DMS114 treated with DMSO at 0.1 percent for 48 hours (cell line): ENCODE measurements around the gene CCL26.
"Not testable (repeated sequence)": the region's sequence is repeated elsewhere in the genome, so short reads cannot be mapped to it uniquely, and the experiment has no call there.

Source experiments
- DNase-seq: peaks from one replicate; lab custom pipeline; 2025; ENCODE audit not compliant: unreplicated experiment; lab: John Stamatoyannopoulos, UW

Gene CCL26

DNA sequence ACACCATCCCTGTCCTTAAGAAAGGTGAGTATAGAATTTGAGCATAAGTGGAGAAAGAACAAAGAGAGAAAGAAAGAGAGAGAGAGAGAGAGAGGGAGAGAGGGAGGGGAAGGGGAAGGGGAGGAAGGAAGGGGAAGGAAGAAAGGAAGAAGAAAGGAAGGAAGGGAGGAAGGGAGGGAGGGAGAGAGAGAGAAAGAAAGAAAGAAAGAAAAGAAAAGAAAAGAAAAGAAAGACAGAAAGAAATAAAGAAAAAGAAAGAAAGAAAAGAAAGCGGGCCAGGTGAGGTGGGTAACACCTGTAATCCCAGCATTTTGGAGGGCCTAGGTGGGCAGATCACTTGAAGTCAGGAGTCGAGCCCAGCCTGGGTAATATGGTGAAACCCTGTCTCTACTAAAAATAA lies 21.7 kb upstream of the CCL26 start:
- DNase-seq: no peak

- not testable (repeated sequence) for DNase-seq
These were observed 20.6 kb upstream of the CCL26 start for GRCh38 chr7:75792567-75792966.

DNA sequence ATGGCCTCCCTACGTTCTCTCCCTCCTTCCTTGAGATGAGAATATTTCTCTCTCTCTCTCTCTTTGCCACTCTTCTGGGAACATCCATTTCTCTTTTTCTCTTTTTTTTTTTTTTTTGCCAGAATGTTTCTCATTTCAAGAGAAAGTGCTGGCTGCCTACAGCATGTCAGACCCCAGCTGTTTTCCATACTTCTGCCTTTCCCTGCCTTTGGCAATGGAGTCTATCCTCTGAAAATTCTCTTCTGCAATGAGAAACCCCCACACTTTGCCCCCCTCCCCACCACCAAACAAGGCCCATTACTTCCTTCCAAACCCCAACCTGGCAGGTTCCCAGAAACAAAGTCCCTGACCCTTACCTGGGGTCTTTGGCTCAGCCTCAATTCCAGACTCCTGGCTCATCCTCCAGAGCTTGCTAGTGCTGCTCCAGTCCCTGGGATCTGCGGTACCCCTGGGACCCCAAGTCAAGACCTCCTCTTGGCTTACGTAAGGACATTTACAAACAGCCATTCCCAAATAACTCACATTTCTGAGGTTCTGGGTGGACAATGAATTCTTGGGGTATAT lies 17.4 kb upstream of the CCL26 start:
- no peak for DNase-seq

- DNase-seq: not testable (repeated sequence)
These were observed 16.3 kb upstream of the CCL26 start for GRCh38 chr7:75788154-75788847.

DNA sequence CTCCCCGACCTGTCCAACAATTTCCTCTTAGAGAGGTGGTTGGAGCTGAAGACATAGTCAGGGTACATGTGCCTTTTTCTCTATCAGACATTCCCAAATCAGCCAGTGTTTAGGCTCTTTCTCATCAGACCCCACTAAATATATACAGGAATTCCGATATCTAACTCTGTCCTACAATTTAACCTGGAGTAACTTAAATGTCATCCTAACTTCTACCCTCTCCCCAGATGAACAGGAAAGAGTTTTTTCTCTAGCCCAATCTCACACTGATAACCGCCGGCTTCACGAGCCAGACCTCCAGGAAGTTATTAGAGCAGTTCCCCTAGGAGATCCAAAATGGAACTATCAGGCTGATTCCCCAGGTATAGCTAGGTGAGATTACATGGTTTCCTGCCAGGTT lies 11.0 kb upstream of the CCL26 start:
- not testable (repeated sequence) for DNase-seq

DNA sequence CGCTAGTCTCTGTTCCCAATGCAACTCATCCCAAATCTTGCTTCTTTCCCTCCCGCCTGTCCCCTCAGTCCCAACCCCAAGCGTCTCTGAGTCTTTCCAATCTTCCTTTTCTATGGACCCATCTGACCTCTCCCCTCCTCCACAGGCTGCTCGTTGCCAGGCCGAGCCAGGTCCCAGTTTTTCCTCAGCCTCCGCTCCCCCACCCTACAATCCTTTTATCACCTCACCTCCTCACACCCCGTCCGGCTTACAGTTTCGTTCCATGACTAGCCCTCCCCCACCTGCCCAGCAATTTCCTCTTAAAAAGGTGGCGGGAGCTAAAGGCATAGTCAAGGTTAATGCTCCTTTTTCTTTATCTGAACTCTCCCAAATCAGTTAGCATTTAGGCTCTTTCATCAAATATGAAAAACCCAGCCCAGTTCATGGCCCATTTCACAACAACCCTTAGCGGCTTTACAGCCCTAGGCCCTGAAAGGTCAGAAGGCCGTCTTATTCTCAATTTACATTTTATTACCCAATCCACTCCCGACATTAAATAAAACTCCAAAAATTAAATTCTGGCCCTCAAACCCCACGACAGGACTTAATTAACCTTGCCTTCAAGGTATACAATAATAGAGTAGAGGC lies 8.7 kb upstream of the CCL26 start:
- DNase-seq: not testable (repeated sequence)

- not testable (repeated sequence) for DNase-seq
These were observed 7.5 kb upstream of the CCL26 start for GRCh38 chr7:75779516-75779915.

DNA sequence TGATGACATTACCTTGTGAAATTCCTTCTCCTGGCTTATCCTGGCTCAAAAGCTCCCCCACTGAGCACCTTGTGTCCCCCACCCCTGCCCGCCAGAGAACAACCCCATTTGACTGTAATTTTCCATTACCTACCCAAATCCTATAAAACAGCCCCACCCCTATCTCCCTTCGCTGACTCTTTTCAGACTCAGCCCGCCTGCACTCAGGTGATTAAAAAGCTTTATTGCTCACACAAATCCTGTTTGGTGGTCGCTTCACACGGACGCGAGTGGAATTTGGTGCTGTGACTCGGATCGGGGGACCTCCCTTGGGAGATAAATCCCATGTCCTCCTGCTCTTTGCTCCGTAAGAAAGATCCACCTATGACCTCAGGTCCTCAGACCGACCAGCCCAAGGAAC lies 7.0 kb upstream of the CCL26 start:
- DNase-seq: not testable (repeated sequence)

DNA sequence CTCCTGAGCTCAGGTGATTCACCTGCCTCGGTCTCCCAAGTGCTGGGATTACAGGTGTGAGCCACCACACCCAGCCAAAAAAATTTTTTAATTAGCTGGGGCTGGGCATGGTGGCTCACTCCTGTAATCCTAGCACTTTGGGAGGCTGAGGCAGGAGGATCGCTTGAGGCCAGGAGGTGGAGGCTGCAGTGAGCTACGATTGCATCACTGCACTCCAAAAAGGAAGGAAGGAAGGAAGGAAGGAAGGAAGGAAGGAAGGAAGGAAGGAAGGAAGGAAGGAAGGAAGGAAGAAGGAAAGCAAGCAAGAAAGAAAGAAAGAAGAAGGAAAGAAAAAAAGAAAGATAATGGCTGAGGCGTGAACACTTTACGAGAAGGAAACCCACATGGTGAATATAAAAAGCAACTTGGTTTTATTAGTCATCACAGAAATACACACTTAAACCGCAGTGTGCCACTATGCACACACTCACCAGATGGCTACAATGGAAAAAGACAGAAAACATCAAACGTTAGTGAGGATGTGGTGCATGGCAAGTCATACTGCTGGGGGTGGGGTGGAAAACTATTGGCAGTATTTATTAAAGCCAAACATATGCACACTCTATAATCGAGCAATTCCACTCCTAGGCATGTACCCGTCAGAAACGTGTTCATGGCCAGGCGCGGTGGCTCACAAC lies 4.4 kb upstream of the CCL26 start:
- DNase-seq: no peak

GRCh38 chr7:75773958-75774357 lies 1.9 kb upstream of the CCL26 start:
- DNase-seq: not testable (repeated sequence)

DNA sequence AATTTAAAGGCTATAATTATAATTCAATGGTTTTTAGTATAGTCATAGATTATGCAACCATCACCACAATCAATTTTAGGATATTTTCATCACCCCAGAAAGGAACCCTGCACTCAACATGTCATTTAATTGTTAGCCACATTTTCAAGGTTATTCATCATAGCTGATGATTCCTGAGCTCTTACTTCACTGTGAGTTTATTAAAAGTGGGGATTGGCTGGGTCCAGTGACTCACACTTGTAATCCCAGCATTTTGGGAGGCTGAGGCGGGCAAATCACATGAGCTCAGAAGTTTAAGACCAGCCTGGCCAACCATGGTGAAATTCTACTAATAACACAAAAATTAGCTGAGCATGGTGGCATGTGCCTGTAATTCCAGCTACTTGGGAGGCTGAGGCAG lies 787 bp downstream of the CCL26 start:
- no peak for DNase-seq

DNA sequence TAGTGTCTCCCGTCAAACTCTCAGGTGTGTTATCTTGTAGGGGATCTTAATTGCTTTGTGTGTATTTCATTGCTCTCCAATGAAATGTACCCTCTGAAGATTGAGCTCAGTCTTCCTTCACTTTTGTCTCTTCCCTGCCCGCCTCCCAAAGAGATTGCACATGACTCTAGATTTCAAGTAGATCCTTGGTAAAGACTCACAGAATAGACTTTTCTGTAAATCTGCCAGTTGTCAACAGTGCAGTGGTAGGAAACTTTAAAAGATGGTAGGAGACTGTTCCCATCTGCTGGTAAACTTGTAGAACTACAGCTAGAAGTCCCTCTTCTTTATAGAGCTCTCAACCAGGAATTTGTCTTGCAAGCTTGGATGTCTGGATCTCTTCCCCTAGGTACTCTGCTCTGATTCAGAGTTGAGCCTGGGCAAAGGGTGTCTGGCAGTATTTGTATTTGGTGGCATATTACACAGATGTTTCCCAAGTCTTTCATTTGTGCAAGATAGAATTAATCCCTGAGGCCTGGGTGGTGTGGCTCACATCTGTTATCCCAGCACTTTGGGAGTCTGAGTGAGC lies 9.6 kb downstream of the CCL26 start:
- DNase-seq: peak; percentile 74

GRCh38 chr7:75761801-75762200 lies 10.2 kb downstream of the CCL26 start:
- DNase-seq: not testable (repeated sequence)

DNA sequence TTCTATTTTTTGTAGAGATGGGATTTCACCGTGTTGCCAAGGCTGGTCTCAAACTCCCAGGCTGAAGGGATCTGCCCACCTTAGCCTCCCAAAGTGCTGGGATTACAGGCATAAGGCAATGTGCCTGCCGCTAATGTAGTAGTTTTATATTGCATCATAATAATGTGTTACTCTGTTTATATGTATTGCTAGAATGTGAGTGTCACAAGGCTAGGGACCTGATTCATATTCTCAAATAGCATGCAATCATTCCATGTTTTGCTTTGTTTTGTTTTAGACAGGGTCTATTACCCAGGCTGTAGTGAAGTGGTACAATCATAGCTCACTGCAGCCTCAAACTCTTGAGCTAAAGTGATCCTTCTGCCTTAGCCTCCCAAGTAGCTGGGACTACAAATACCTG lies 13.5 kb downstream of the CCL26 start:
- no peak for DNase-seq

DNA sequence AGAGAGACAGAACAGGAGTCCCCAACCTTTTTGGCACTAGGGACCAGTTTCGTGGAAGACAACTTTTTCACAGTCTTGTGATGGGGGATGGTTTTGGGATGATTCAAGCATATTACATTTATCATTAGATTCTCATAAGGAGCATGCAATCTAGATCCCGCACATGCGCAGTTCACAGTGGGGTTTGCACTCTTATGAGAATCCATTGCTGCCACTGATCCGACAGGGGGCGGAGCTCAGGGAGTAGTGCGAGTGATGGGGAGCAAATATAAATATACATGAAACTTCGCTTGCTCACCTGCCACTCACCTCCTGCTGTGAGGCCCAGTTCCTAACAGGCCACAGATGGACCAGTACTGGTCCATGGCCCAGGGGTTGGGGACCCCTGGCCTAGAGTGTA lies 14.2 kb downstream of the CCL26 start:
- DNase-seq: no peak

DNA sequence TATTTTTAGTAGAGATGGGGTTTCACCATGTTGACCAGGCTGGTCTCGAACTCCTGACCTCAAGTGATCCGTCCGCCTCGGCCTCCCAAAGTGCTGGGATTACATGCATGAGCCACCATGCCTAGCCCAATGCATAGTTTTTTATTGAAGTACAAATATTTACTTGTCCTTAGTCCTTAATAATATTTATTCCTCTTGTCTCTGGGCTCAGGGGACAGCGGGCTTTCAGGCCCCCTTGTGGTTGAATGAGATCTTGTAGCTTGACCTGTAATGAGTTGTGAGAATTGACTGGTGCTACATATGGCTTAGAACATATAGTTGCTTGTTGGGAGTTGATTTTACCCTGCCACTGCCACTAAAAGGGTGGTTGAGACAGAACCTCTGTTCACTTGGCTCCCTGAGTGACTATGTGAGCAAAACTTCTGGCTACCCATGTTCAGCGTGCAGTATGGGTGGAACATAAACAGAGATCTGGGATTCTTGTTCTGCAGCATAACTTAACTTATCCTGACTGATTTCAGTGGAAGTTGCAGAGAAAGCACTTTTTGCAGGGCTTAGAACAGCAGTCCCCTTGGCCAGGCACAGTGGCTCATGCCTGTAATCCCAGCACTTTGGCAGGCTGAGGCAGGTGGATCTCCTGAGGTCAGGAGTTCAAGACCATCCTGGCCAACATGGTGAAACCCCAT lies 14.9 kb downstream of the CCL26 start:
- DNase-seq: peak; percentile 8

GRCh38 chr7:75756206-75756990 lies 15.6 kb downstream of the CCL26 start:
- no peak for DNase-seq

DNA sequence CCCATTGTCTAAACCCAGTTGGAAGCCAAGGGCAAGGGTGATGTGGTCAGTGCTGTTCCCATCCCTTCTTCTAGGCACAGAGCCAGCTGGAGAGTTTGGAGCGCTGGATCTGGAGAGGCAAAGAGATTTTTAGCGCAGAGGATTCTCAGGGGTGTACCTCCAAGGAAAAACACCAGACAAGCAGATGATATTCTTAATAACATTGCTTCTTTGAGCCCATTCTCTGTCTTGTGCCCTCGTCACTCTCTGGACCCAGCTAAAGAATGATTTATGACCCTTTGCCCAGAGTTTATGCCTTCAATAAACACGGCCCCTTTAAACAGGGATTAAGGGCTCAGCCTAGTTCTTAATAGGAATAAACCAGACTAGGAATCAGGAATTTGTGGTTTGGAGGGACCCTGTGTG lies 28.6 kb downstream of the CCL26 start:
- no peak for DNase-seq

GRCh38 chr7:75740846-75741497 lies 31.0 kb downstream of the CCL26 start:
- DNase-seq: no peak
